NCI-H2171 (cell line): ENCODE data around the gene SPAG7.

Experiments
- DNase-seq: peaks from one replicate; lab custom pipeline; 2025; lab: John Stamatoyannopoulos, UW

SPAG7 gene

DNA sequence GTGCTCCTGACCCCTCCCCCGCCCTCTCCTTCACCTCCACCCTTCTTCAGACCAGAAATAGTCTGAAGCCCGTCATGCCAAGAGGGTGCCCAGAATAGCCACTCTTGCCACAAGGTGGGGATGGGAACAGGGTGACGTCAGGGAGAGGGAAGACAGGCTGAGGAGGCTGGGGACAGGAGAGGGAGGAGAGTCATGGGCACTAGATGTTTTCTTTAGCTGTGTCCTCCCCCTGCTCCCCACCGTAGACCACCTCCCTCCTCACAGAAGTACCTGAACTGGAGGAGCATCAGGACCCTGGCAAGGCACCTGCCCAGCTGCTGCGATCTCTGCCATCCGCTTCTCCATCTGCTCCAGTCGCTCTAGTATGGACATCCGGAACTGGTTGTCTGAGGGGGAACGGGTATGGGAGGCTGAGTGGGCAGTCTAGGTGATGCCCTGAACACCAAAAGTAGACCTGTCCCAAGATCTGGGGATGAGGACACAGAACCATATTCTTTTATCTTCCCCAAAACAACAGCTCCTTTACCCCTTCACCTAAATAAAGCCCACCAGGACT lies 6.6 kb upstream of the SPAG7 start:
- no peak for DNase-seq

DNA sequence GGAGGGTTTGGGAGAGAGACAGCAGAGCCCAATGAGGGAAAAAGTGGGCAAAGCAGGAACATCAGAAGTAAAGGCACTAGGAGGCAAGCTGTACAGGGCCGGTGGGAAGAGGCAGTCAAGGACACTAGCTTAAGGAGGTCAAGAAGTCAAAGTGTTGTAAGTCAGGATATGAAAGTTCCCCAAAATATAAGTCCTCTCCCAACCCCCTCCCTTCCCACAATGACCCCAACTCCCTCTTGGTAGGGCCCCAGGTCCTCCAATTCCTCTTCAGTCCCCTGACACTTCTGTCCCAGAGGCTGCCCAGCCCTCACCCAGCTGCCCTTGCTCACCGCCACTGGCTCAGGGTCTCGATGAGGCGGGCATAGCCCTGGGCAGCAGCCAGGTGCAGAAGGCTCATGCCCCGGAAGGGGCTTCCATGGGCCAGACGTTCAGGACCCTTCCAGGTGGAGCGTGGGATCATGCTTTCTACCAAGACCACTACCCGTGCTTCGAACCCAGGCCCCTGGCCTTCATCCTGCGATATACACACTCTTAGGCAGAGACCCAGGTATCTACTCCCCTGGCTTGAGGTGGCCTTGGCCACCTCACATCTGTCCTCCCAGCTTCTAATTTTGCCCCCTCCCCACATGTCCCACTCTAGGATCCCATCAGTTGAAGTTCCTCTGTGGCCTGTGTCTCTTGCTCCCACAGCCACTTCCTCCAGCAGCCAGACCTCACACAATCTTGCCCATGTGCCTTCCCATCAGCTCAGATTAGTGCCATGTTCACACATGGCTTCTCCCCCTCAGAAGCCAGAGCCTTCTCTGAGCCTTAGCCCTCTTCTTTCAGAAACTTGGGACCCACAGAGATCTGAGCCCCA lies 5.9 kb upstream of the SPAG7 start:
- DNase-seq, result no peak

DNA sequence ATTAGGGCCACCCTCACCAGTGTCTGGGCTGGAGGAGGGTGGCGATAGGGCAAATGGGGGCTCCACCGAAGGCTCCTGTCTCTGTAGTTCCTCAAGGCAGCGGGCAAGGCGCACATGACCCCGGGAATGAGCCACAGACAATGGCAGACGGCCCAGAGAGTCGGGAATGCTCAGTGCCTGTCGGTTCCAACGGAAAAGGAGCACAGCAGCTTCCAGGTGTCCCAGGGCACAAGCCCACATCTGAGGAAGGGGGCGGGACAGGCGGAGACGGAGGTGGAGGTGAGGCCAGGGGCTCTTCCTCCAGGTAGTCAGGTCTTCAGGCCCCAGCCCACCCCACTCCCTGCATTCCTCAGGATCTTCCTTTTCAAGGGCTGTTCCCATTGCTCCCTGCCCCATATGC lies 5.1 kb upstream of the SPAG7 start:
- no peak for DNase-seq

DNA sequence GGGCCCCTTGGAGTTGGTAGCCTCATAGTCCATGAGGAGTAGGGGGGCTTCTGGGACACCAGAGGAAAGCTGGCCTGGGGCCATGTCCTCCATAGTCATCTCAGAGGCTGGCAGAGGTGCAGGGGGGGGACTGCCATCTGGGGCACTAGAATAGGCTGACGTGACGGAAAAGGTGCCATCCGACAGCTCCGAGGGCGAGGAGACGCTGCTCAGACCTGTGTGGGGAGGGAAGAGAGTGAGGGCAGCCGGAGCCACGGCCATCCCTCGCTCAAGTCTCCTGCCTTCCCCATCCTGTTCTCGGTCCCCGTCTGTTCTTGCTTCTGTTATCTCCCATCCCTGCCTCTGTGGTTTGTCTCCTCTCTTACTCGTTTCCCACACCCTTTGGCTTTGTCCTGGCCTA lies 4.7 kb upstream of the SPAG7 start:
- DNase-seq, result no peak

DNA sequence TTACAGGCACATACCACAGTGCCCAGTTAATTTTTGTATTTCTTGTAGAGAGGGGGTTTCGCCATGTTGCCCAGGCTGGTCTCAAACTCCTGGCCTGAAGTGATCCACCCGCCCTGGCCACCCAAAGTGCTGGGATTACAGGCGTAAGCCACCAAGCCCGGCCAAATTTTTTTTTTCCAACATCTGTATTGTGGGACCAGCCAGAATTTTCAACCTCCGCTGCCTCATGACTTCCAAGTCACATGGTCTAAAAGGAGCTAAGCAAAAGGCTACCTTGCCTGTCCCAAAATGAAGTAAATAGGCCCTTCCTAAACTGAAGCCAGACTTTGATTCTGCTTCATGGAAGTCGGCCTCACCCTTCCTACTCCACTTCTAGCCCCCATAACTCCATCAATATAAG lies 4.2 kb upstream of the SPAG7 start:
- no peak for DNase-seq

DNA sequence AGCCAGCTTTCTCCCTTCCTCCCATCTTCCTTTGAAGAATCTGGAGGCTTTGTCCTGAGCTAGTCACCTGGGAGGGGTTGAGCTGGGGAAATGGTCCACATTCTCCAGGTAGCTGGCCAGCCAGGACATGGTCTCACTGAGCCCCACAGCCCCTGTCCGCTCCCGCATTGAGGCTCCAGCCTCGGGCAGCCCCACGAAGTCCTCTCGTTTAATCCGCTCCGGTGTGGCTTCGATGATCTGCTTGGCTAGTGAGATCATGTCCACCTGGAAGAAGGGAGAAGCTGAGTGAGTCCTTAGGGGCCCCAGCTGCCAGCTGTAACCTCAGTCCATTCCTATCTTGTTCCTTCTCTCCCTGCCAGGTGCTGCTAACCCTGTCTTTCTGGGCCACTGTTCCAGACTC lies 2.7 kb upstream of the SPAG7 start:
- DNase-seq, result no peak

DNA sequence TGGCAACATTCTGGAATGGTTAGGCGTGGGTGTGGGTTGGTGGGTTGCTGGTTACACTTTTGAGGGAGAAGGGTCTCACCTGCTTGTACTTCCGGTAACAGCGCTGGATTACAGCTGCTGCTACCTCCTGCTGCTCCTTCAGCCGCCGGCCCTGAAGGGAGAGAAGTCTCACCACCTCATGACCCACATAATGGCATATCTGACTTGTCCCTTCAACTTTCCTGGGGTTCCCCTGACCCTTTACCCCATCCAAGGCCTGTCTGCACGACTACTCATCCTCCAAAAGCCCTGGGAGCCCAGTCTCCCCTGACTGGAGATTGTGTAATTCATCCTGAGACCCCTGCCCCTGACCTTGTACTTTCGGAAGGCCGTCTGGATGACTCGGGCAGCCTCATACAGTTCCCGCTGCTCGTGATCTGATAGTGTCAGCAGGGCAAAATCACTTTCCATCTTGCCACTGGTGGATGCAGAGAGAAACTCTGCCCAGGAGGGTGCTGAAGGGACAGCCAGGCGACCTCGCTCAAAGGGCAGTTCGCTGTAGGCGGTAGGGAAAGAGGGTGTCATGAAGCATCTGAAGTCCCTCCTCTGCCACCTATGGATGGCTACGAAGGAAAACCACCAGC lies 2.0 kb upstream of the SPAG7 start:
- DNase-seq, result no peak

DNA sequence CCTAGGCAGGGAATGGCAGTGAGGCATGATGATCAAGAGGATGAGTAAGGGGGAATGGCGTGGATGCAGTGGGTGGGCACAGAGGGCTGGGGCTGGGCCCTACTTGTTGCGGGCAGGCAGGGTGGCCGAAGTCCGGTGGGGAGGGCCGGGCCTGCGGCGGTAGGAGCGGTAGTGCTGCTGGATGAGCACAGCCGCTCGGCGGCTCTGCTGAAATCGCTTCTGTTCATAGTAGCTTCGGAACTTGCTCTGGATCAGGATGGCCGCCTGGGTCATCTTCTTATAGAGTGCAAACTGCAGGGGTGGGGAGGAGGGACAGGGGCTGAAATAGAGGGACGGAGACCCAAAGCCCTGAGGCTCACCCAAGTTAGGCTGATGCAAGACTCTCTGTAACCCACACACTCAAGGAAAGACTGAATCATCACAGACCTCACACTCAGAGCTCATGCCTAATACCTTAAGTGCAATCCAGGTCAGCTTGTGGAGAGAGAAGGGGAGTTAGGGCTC lies 1.5 kb upstream of the SPAG7 start:
- DNase-seq, result no peak

DNA sequence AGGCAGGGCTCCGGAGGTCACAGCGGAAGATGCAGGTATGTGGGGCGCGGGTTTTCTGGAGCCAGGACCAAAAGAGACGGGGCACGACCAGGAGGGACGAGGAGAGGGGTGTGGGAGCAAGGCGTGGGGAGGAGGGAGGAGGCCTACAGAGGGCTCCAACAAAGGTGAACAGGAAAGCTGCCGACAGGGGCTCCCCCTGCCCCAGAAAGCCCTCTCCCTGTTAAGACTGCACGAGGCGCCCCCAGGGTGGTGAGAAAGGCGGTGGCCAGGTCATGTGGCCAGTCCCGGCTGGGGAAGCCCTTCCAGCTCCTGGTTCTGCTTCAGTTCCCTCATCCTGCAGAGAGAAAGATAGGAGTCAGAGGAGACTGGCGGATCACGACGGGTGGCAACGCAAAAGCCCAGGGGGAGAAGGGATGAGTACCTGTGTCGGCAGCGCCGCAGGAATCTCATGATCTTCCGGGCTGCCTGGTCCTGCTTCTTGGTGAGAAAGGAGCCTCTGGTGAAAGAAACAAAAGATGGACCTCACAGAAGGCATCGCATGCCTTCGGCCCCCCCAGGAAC lies 949 bp upstream of the SPAG7 start:
- no peak for DNase-seq

DNA sequence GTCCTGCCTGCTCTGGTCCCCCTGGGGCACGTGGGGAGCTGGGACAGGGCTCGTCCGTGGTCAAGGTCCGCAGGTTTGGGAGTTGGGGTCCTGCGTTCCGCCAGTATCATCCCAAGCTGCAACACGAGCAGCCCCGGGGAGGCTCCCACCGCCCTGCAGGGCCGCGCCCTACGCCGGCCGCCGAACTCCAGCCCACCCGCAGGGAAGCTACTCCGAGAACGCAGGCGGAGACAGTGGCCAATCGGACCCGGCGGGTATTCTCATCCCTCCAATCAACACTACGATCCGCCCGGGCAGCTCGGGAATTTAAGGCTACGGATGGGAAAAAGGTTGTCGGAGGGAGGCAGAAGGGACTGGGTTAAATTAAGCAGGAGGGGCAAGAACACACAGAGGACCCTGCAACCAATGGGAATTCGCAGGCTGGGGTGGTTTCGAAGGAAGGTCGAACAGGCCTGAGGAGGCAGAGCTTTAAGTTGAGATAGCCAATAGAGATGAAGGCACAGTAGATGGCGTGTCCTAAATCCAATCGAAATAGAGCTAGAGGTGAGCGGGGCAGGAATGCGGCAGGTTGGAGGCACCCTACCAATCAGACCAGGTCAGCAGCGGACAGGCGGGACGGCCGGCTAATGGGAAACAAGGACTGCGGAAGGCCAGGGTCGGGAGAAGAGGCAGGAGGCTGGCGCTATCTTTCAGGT lies 626 bp downstream of the SPAG7 start:
- DNase-seq, result peak; percentile 97

DNA sequence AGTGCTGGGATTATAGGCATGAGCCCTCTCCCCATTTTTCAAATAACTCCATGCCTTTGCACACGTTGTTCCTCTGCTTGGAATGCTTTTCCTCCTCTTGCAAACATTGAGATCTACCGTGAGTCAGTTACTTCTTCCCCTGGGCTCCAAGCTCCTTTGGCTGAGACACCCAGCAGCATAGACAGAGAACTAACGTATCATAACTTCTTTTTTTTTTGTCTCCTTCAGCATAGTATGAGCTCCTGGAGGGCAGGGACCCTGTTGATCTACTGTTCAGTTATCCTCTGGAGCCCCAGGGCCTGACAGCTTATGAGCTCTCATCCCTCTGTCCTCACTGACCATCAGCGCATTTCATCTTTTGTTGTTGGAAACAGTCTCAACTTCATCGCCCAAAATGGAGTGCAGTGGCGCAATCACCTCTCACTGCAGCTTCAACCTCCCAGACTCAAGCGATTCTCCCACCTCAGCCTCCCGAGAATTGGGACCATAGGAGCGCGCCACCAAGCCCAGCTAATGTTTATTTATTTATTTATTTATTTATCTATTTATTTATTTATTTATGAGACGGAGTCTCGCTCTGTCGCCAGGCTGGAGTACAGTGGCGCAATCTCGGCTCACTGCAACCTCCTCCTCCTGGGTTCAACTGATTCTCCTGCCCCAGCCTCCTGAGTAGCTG lies 2.2 kb downstream of the SPAG7 start:
- no peak for DNase-seq

DNA sequence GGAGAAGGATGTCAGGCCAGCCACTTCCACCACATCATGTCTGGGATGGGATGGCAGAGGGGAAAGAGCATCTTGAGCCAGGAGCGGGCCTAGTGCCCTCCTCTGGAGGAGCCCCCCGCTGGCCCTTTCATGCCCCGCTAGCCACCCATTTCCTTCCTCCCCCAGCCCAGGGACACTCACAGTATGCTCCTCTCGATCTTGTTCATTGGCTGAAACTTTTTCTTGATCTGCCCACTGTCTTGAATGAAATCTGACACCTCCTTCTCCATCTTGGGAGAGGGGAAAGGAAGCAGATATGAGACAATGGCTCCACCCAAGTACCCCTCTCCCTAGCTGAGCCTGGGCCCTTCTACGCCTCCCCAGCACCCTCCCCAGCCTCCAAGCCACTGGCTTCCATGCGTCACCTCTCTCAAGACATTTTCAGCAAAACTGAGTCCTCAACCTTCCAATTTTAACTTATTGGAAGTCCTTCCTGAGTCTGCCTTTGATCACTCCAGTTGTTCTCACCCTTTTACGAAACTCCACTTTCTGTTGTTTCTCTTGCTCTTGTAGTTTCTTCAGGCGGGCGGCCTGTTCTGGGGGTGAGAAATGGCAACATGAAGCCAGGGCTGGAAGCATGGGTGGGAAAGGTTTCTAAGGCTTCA lies 7.2 kb downstream of the SPAG7 start:
- no peak for DNase-seq

DNA sequence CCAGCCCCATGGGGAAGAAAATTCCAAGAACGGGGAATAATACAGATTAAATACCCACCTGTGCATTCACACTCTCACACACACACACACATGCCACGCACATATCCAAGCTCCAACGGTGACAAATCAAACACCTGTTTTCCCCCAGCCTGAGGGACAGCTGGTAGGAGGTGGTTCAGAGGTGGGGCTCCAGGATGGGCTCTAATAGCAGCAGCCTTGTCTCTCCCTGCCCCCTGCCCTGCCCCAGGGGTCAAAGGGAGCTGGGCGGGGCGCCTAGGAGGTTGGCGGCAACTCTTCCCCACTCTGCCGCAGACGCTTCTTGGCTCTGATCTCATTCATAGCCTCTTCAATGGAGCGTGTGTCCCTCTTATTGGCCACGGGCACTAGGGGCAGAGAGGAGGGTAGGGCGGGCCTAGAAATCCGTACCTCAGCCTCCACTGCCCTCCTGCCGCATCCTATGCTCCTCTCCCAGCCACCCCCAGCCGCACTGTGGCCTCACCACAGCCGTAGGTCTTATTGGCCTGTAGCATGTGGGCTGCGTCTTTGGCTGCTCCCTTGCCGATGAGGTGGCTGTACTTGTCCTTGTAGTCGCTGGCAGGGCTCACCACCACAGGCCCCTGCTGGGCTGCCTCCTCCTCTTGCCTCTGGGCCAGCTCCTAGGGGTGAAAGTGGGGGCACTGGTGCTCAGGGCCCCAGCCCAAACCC lies 8.2 kb downstream of the SPAG7 start:
- DNase-seq, result no peak

DNA sequence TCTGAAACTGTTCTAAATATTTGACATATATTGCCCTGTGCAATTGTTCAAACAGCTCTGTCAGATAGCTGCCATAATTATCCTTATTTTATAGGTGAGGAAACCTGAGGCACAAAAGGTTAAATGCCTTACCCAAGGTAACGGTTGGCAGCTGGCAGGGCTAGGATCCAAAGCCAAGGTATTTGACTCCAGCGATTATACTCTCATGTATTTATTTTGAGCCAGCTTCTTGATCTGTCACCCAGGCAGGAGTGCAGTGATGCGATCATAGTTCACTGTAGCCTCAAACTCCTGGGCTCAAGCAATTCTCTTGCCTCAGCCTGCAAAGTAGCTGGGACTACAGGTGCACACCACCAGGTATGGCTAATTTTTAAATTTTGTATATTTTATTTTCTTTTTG lies 9.5 kb downstream of the SPAG7 start:
- no peak for DNase-seq

DNA sequence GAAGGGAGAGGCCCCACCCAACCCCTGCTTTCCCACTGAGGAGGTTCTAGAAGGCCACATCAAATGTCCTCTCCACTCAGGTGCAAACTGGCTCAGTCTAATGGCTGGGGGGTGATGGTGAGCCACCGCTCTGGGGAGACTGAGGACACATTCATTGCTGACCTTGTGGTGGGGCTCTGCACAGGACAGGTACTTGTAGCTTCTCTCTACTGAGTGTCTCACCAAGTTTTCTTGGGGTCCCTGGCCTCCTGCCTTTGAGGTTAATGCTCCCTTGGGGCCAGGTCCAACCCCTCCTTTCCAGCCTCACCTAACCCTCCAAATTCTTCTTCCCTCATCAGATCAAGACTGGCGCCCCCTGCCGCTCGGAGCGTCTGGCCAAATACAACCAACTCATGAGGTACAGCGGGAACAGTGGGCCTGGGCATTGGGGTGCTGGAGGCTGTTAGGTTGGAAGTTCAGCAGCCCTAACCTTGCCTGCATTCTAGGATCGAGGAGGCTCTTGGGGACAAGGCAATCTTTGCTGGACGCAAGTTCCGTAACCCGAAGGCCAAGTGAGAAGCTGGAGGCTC lies 11.0 kb downstream of the SPAG7 start:
- no peak for DNase-seq

DNA sequence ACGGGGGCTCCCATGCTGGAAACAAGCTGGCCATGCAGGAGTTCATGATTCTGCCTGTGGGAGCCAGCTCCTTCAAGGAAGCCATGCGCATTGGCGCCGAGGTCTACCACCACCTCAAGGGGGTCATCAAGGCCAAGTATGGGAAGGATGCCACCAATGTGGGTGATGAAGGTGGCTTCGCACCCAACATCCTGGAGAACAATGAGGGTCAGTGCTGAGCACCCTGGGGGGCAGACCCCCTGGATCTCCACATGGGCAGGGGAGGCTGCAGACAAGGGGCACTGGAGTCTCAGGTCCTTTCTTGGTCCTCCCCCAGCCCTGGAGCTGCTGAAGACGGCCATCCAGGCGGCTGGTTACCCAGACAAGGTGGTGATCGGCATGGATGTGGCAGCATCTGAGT lies 12.5 kb downstream of the SPAG7 start:
- no peak for DNase-seq

DNA sequence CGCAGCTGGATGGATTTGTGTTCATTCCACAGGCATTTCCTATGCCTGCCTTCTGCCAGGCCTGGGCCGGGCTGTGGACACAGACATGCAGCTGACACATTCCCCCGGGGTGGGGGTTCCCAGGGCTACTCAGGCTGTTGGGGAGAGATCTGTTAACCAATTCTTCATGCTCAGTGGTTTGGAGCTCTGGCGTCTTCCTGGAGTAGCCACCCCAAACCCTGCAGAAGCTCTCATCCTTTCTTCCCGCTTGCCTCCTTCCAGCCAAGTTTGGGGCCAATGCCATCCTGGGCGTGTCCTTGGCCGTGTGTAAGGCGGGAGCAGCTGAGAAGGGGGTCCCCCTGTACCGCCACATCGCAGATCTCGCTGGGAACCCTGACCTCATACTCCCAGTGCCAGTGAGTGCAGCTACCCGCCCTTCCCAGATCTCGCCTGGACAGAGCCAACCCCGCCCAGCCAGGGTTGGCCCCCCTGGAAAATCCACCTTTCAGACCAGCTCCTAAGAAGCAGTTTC lies 14.1 kb downstream of the SPAG7 start:
- DNase-seq, result no peak

DNA sequence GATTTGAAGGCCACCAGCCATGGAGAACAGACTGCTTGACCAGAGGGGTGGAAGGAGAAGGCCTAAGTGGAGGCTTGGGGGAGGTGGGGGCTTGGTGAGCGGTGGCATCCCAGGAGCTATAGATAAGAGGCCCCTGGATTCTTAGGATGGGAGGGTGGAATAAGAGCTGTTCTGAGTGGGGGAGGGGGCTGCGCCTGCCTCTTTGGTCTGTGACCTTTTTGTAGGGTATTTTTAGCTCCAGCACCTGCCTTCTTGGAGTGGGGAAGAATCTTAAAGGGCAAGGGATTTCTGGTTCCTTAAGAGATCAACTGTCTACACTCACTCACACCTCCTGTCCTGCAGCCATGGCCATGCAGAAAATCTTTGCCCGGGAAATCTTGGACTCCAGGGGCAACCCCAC lies 16.1 kb downstream of the SPAG7 start:
- no peak for DNase-seq

DNA sequence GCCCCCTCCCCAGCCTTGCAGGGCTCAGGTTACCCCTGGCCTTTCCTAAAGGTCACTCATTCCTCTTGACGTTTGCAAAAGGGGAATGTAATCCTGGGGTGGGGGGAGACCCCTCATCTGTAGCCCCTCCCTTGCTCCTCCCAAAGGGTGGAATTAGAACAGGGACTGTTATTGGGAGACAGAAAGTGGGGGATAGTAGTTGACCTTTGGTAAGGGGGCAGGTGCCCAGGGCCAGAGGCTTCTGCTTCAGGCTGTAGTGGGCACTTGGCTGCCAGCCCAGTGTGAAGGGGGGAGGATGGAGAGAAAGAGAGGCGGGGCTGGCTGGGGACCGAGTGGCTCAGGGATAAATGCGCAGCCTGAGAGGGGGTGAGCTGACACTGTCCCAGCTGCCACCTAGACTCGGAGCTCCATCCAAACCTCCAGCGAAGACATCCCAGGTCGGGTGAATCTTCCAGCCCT lies 16.8 kb downstream of the SPAG7 start, which contains the start of gene ENO3:
ENO3 (plus strand) TSS at position 374 of the 459 bp plus-strand sequence. CDS start 711 bp downstream, outside the sequence.
- no peak for DNase-seq
